ENCODE data around the gene MARCKSL1.
"Not testable (repeated sequence)": the region's sequence is repeated elsewhere in the genome, so short reads cannot be mapped to it uniquely, and the experiment has no call there.

Gene MARCKSL1, protein sequence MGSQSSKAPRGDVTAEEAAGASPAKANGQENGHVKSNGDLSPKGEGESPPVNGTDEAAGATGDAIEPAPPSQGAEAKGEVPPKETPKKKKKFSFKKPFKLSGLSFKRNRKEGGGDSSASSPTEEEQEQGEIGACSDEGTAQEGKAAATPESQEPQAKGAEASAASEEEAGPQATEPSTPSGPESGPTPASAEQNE

DNA sequence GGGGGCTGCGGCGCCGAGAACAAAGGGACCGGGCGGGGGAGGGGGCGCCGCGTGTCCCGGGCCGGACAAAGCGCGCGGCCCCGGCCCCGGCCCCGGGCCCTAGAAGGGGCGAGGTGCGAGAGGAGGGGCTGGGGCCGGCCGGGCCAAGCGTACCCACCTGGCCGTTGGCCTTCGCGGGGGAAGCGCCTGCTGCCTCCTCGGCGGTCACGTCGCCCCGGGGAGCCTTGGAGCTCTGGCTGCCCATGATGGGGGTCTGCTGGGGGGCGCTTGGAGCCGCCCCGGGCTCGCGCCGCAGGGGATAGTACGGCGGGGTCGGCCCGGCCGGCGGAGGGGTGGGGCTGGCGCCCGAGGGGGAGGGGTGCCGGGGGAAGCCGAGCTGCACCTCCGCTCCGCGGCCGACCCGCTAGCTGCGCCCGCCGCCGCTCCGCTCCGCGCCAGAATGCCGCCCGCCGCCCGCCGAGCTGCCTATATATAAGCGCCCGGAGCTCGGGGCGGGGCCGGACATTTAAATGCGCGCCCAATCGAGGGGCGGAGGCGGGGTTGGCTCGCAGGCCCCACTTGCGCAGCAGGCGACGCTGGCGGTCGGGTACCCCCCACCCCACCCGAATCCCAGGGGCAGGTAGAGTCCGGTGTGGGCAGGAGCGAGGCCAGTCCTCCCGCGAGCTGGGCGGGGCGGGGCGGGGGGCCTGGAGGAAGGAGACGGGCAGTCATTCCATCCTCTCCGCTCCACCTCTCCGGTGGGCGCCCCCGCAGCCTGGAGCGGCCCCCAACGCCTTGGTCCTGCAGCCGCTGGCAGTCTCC lies at the start of gene MARCKSL1:
TSS of gene MARCKSL1 (minus strand) at position 444 of the 801 bp plus-strand sequence. CDS start at position 244, 200 bp downstream.
- peak; percentile 81 for DNase-seq (ENCODE audit: low read depth)

DNA sequence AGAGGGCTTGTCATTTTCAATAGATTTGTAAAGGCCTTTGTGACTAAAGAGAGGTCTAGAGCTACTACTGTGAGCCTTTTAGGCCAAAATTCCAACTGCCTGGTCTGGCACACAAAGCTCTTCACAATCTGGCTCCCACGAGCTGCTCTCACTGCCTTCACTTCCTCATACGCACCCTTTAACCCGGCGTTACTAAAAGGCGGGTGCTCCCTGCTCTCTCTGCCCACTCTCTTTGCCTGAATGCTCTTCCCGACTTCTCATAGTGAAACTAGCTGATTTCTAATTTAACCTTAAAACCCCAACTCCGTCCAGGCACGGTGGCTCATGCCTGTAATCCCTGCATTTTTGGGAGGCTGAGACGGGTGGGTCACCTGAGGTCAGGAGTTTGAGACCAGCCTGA lies 44.0 kb upstream of the MARCKSL1 start:
- no peak for DNase-seq (ENCODE audit: low read depth)

DNA sequence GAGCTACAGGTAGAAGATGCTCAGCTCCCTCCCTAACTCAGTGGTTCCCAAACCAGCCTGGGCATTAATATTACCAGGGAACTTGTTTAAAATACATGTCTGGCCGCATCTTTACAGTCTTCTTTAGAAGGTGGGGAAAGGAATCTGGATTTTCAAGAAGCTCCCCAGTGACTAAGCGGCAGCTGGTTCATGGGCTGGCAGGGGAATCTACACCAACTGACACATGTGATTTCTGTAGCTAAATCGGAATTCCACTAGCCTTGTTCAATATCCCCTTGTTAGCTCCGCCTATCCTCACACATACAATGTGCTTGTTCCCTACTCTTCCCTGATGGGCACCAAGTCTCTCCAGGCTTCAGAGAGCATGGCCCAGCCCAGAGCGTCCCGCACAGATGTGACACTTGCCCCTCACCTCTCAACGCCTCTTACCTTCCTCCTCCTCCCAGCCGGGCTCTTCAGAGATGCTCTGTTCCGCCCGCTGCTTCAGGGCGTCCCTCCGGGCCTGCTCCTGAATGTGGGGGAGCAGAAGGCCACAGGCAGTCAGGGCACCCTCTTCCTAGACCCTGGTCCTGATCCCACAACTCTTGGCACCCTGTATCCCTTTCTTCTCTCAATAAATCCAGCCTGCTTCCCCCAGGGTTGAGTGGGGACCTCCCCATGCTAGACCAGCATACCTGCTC lies 41.6 kb upstream of the MARCKSL1 start:
- no peak for DNase-seq (ENCODE audit: low read depth)

DNA sequence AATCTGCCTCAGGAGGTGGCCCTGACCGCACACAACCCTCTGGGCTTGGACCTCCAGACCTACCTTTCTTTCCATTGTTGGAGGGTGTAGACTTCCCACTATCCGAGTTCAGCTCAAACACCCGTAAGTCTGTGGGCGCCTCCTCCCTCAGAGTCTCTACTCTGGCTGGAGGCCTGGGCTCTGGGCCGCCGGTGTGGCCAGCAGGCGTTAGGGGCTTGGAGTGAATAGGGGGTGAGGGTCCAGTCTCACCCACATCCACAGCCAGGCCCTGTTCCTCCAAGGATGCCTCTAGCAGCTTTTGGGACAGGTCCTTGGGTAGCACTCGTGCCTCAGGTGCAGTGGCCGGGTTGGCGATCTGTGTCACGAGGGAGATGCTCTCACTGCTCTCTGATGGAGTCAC lies 40.2 kb upstream of the MARCKSL1 start:
- DNase-seq (ENCODE audit: low read depth), result no peak

DNA sequence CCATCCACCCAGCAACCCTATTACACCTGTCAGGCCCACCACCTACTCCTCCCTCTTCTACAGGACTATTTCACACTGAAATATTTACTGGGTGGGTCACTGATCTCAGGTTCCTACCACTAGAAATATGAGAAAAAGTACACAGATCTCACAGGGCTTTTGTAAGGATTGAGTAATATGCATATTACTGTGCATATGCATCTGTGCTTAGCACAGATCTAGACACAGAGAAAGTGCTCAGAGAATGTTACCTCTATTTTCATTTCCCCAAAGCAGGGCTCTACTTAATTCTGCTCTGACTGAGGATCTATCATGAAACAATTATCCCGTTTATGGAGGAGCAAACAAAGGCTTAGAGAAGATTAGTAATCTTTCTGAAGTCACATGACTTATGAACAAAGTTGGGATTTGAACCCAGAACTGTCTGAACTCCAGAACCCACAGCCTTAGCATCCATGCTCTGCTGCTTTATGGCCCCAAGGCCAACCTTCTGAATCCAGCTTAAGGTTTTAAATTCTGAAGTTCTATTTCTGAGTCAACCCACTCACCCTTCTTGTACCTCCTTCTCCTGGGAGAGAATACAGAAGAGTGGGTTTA lies 38.1 kb upstream of the MARCKSL1 start:
- no peak for DNase-seq (ENCODE audit: low read depth)

DNA sequence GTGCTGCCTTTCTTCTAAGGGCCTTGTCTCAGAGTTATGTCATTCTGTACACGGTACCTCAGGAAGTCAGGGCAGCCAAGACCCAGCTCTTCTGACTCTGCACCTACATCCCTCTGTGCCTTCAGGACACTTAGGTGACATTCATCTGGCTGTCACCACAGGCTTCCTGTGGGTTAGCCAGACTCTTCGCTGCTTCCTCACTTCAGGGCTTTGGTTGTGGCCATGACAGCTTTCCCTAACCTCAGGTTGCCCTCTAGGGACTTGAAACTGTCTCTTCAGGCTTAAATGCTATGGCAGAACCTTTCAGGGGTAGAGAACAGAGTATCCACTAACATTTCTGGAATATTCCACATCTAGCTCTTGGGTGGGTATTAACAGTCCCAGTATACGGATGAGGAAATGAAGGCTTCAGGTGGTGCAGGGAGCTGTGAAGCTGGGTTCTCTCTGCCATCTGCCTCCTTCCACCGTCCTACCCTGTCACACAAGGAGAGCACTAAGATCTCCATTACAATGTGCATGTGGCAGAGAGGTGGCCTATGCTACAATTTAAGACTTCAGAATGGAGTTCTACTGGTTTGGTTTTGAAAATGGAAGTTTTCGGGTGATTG lies 36.2 kb upstream of the MARCKSL1 start:
- peak; percentile 32 for DNase-seq (ENCODE audit: low read depth)

DNA sequence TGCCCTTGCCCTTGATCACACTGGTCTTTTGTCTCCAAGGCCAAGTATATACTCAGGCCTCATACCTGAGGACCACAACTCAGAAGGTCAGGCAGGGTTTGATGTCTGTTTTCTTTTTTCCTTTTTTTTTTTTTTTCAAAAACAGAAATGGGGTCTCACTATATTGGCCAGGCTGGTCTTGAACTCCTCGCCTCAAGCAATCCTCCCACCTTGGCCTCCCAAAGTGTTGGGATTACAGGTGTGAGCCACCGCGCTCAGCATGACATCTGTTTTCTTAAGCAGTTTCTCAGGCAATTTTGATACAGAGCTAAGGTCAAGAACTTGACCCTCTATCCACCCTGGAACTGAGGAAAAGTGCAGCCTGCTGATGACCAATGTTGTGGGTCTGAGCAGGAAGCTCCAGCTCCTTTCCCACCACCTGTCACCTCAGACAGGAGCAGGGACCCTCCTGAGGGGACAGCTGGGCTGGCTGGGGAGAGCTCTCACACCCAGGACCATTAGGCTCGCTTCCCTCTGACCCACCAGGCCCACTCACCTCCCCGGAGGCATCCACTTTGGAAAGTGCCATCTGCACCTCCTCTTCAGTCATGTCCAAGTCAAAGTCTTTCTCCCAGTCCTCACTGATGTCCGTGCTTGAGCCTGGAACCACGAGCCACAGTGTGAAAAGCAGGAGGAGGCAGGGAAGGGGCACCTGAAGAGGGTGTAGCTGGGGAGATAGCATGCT lies 32.0 kb upstream of the MARCKSL1 start:
- no peak for DNase-seq (ENCODE audit: low read depth)

DNA sequence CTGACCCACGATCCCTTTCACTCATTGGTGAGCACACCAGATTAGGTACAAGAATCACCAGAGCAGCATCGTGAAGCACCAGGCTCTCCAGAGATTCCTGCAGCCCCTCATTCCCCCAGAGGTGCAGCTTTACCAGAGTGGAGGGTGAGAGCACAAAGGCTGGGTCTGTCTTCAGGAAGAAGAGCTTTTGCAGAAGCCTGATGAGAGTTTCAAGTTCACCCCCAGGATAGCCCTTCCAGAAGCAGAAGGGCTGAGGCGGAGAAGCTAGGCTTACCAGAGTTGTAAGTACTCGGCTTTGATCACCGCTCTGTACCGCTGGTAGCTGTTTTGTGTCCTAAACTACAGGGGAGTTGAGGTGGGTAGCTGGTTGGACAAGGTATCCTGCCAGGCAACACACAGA lies 29.4 kb upstream of the MARCKSL1 start:
- DNase-seq (ENCODE audit: low read depth), result no peak

DNA sequence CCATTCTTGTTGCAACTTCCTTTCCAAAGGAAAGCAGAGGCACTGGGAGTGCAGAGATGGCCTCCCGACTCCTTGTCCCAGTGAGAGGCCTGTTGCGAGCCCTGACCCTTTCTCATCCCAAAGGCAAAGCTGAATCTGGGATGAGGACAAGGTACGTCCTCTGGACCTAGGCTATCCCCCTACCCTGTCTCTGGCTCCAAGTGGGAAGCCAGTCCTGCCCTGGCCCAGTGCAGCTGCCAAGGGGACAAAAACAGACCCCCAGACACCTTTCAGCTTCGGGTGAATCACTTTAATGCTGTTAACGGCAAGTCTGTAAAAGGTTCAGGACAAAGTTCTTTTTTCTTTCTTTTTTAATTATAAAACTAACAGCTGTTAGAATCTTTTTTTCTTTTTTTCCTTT lies 28.8 kb upstream of the MARCKSL1 start:
- DNase-seq (ENCODE audit: low read depth), result no peak

DNA sequence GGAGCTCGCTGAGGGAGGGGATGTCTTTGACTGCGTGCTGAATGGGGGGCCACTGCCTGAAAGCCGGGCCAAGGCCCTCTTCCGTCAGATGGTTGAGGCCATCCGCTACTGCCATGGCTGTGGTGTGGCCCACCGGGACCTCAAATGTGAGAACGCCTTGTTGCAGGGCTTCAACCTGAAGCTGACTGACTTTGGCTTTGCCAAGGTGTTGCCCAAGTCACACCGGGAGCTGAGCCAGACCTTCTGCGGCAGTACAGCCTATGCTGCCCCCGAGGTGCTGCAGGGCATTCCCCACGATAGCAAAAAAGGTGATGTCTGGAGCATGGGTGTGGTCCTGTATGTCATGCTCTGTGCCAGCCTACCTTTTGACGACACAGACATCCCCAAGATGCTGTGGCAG lies 27.7 kb upstream of the MARCKSL1 start:
- no peak for DNase-seq (ENCODE audit: low read depth)

DNA sequence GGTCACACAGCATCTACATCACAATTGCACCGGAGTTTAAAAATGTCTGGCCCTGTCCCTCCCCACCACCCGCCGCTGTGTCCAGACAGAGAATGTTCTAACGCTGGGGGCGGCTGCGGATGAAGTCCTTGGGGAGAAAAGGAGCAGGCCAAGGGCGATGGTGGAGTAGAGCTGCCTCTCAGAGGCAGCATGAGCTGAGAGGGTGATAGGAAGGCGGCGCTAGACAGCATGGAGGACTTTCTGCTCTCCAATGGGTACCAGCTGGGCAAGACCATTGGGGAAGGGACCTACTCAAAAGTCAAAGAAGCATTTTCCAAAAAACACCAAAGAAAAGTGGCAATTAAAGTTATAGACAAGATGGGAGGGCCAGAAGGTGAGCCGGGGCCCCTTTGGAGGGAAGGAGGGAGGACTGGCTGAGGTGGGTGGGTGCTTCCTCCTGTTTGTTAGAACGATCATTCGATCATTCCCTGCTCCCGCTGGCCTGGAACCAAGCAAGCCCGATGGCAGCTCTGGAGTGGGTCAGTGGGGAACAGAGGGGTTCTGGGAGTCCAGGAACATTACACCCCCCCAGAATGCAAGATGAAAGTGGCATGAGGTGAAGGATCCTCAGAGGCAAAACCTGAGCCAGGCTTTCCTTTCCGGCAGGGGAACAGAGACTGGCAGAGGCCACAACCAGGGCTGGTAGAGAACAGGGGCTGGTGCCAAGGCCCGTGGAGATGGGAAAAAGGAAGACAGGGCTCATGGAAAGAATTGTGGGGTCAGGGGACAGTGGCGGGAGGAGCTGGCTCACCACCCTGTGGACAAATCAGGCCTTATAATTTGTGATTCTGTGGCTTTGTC lies 26.7 kb upstream of the MARCKSL1 start, which contains the start of the genes FAM229A and TSSK3:
TSS of gene FAM229A (minus strand) at position 12 of the 840 bp plus-strand sequence. CDS start 394 bp downstream, outside the sequence.
TSS of gene TSSK3 (plus strand) at position 66 of the 840 bp plus-strand sequence. CDS start at position 229, 163 bp downstream.
- DNase-seq (ENCODE audit: low read depth), result no peak

DNA sequence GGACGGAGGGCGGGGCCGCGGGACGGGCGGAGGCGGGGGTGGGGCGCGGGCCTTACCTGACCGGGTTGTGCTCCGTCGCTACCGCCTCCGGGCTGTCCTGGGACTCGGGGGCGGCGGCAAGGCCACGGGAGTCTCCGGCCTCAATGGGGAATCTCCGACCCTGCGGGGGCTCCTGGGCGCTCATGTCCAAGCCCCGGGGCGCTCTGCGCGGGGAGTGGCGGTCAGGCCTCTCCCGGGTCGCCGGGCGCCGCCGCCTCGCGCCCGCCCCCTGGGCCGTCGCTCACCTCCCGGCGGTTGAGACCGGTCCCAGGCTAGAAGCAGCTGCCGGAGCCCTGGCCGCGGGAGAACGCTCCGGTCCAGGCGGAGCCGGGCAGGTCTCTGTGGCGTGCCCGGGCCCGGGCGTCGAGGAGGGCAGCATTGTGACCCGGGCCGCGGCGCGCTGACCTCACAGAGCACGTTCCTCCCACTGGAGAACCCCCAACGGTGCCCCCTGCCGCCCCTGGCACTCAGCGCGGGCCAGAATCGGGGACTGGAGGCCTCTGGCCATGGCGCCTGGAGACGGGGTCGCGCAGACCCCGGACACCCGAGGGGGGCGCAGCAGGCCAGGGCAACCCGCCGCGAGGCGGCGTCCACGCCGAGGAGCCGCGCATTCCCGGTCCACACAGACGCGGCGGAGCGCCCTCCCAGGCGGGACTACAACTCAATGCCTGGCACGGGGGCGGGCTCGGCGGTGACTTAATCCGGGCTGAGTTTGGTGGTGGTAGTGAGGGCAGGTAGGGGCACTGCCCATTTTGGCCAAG lies 25.8 kb upstream of the MARCKSL1 start:
- DNase-seq (ENCODE audit: low read depth), result no peak

DNA sequence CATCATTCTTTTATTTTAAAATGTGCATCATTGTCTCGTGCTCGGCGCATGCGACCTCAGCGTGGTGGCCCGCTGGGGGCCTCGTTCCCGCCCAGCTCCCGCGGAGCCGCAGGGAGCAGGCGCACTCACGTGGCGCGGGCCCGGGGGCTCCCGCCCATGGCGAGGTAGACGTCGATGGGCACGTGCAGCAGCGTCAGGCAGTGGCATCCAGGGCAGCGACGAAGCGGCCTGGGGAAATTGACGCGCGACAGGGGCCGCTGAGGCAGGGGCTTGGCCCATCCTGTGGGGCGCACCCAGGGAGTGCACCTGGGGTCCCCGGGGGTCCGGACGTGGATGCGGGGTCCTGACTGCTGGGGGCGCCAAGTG lies 25.3 kb upstream of the MARCKSL1 start:
- DNase-seq (ENCODE audit: low read depth), result no peak

DNA sequence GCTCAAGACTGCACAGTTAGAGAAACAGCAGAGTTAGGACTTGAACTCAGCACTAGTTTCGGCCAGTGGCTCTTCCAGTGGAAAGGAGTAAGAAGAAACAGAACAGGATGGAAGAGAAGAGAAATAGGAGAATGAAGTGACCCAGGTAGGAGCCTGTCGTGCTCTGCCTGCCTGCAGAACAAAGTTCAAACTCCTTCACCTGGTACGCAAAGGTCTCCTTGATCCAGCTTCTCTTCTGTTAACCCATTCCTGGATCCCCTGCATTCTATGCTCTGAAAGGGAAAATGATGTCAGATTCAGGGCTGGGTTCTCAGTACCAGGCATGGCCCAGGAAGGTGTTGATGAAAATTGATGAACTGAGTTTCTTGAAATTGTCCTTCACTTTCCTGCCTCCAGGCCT lies 22.4 kb upstream of the MARCKSL1 start:
- DNase-seq (ENCODE audit: low read depth), result no peak

DNA sequence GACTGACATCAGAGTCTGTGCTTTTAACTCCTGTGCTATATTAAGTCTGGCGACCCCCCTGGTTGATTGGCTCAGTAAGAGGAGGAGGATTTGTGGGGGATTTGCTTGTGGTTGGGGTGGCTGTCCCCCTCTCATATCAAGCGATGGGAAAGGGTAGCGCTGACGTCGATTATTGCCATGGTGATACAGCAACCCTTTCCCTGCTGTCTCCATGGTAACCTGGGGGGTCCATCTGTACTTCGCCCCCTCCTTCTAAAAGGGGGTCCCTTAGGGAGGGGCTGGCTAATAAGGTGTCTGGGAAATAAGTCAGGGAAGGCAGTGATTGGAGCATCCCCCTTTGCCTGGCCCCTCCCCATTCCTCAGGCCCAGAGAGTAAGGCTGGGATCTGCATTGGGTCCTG lies 21.6 kb upstream of the MARCKSL1 start:
- DNase-seq (ENCODE audit: low read depth), result no peak

DNA sequence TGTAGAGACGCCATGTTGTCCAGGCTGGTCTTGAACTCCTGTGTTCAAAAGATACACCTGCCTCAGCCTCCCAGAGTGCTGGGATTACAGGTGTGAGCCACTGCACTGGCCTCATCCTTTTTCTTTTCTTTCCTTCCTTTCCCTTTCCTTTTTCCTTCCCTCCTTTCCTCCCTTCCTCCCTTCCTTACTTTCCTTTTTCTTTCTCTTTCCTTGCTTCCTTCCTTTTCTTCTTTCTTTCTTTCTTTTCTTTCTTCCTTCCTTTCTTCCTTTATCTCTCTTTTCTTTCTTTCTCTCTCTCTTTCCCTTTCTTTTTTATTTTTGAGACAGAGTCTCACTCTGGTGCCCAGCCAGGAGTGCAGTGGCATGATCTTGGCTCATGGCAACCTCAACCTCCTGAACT lies 20.4 kb upstream of the MARCKSL1 start:
- no peak for DNase-seq (ENCODE audit: low read depth)

DNA sequence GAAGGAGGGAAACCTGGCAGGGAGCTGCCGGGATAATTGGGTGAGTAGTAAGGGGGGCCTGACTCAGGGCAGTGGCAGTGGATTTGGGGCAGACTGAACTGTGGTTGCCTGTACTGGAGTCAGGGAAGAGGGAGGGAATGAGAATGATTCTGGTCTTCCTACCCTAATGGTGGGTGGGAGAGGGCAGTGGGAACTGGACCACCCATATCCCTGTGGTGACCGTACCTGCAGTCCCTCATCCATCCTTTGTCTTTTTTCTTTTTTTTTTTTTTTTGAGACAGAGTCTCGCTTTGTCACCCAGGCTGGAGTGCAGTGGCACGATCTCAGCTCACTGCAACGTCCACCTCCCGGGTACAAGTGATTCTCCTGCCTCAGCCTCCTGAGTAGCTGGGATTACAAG lies 19.7 kb upstream of the MARCKSL1 start:
- not testable (repeated sequence) for DNase-seq (ENCODE audit: low read depth)

DNA sequence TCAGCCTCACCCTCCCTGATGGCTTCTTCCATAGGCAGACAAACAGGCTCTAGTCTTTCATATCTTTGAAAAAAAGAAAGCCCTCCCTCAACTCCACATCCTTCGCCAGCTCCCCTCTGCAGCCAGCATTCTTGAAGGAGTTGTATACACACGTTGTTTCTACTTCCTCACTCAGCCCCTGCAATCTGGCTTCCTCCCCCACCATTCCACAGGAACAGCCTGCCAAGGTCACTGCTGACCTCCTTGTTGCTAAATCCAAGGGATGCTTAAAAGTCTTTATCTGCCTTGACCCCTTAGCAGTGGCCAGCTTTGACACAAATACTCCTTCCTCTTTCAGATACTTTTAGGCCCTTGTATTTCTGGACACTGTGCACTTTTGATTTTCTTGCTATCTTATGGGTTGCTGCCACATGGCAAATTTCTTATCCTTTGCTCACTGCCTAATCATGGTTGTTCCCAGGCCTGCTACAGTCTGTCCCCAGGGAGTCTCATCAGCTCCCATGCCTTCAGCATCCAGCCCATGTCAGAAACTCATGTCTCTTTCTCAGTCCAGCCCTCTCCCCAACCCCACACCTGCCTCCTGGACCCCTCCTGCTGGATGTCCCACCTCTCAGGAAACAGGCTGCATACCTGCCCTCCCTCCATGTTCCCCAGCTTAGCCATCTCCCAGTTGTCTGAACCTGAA lies 18.0 kb upstream of the MARCKSL1 start:
- no peak for DNase-seq (ENCODE audit: low read depth)

DNA sequence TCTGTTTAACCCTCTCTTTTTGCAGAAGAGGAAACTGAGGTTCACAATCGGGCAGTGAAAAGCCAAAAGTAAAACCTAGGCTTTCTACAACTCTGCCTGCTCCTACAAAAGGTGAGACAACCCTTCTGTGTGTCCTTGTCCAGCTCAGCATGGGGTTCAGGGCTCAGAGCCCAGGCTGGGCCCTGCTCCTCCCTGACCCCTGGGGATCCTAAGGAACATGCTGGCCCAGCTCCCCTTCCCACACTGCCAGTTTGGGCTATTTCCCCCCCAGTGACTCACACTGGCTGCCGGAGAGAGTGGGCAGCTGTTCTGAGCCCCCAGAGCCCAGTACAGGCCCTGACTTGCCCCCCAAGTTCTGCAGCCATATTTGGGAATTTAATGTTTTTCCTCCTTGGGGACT lies 17.4 kb upstream of the MARCKSL1 start:
- no peak for DNase-seq (ENCODE audit: low read depth)

All from stimulated activated CD8-positive, alpha-beta memory T cell treated with anti-CD3 and anti-CD28 coated beads, Interleukin-12 subunit alpha, Interleukin-12 subunit beta, amount 100 ng/mL, for 1 hour (primary cell).